ENCODE data around the gene LYRM2. TPM values are rescaled to one million over a fixed set of nuclear protein-coding genes. Genes with fewer than 3 reads are reported as not detected.

Gene LYRM2
- total and polyA plus RNA-seq, 2 of the 8 experiments (the other 6 are each of a cell fraction or from before 2014, with no cell fraction given): 7.3 to 25.7 TPM

- H3K4me1 ChIP-seq (replicated peaks in 1 of 4; ENCODE audit: control insufficient read depth in 3 of 4, insufficient read depth in 4 of 4, low read length in 3 of 4): no peaks in the 10 kb centered on the region
- no peak overlapping the region for H4K8ac ChIP-seq (ENCODE audit: extremely low read depth, insufficient read depth, low read length)
- no peak overlapping the region for H3K23ac ChIP-seq (ENCODE audit: insufficient read length)
- H2BK15ac ChIP-seq (ENCODE audit: low read length): no peak overlapping the region
- no peak overlapping the region for H3K4ac ChIP-seq (replicated peaks; ENCODE audit: insufficient read length, low read depth, low read length)
- no peaks in the 10 kb centered on the region for H4K20me1 ChIP-seq (replicated peaks in 1 of 2; ENCODE audit: control insufficient read depth in 1 of 2, insufficient read depth in 2 of 2, low read length in 2 of 2)
- no peaks in the 10 kb centered on the region for H3K79me1 ChIP-seq (ENCODE audit: low read depth, low read length)
- ChIA-PET CTCF (ENCODE audit: partially characterized antibody) (interaction anchor here (0.9 to 1.5 kb wide), 4 partner anchors 15 to 198 kb away, joined by 3 read pairs; no protein-coding TSS in a partner anchor), POLR2A (ENCODE audit: partially characterized antibody) (no interaction called here)
- H3K56ac ChIP-seq (replicated peaks; ENCODE audit: insufficient read length, low read depth, low read length): no peak overlapping the region
- H3K9ac ChIP-seq (replicated peaks in 1 of 4; ENCODE audit: extremely low read depth in 1 of 4, low read depth in 3 of 4, low read length in 3 of 4): no peak overlapping the region
- no peaks in the 10 kb centered on the region for H3K23me2 ChIP-seq (ENCODE audit: low read depth, low read length)
- DNase-seq (ENCODE audit: low read depth in 1 of 2, low spot score in 2 of 2) (no peak), FAIRE-seq (no peak)
- peaks cover 0 to 2% (median 0%) of the 10 kb centered on the region in 4 experiments; a peak in 2 of 8 replicates for H3K36me3 ChIP-seq (ENCODE audit: control insufficient read depth in 2 of 4, insufficient read depth in 4 of 4, low read length in 3 of 4)
- no peak overlapping the region for H3K4me3 ChIP-seq (ENCODE audit: extremely low read depth in 1 of 4, insufficient read depth in 2 of 4, low read depth in 3 of 4, low read length in 4 of 4)
- no peaks in the 10 kb centered on the region for H3K79me2 ChIP-seq (ENCODE audit: control insufficient read depth in 1 of 2, insufficient read depth in 2 of 2, low read length in 2 of 2)
- no peak overlapping the region for H3K18ac ChIP-seq (ENCODE audit: extremely low read depth, low read length)
- no peak overlapping the region for H2BK12ac ChIP-seq (ENCODE audit: low read depth, low read length)
- no peak overlapping the region for H2AK5ac ChIP-seq (ENCODE audit: low read depth, low read length)
- no peak overlapping the region for H4K91ac ChIP-seq (replicated peaks; ENCODE audit: insufficient read length, low read length)
- no peak overlapping the region for H3K14ac ChIP-seq (ENCODE audit: insufficient read length)
- no peaks in the 10 kb centered on the region for H3K9me3 ChIP-seq (ENCODE audit: insufficient read depth in 2 of 2, low read depth in 1 of 2, low read length in 1 of 2)
- no peak overlapping the region for H2BK120ac ChIP-seq (replicated peaks; ENCODE audit: low read depth, low read length)
- H3K27me3 ChIP-seq (replicated peaks in 1 of 4; ENCODE audit: control insufficient read depth in 3 of 4, extremely low read depth in 1 of 4, insufficient read depth in 3 of 4, low read length in 3 of 4): no peaks in the 10 kb centered on the region
- no peak overlapping the region for H3K27ac ChIP-seq (ENCODE audit: low read depth, low read length)
- no peak overlapping the region for H4K5ac ChIP-seq (ENCODE audit: insufficient read length, low read depth, low read length)
- H2BK20ac ChIP-seq (ENCODE audit: low read length): no peak overlapping the region
- WGBS, 2 experiments (ENCODE audit: extremely low coverage in 1 of 2, insufficient coverage in 1 of 2, insufficient read length in 1 of 2, insufficient replicate concordance in 2 of 2, low coverage in 1 of 2, low lambda C conversion rate in 2 of 2, missing lambda C conversion rate in 1 of 2): 89% methylated on average over 9 of the region's 9 CpGs; no CpG with 5 or more reads in 1 of the 2 experiments
- H3K4me2 ChIP-seq (ENCODE audit: insufficient read depth in 1 of 2, low read depth in 2 of 2, low read length in 2 of 2): no peak overlapping the region
- no peak overlapping the region for H2AFZ ChIP-seq (ENCODE audit: low read length)
- no peak overlapping the region for H2BK5ac ChIP-seq (ENCODE audit: low read depth, low read length)
- TF ChIP-seq CEBPB (IDR thresholded peaks at IDR 0.05; ENCODE audit: low read depth, low read length): no peak
- no peak for TF ChIP-seq POLR2AphosphoS5 (IDR thresholded peaks at IDR 0.05; ENCODE audit: low read depth, low read length)
- TF ChIP-seq FOSL1 (IDR thresholded peaks at IDR 0.05; ENCODE audit: insufficient read depth, low read depth, low read length): no peak
- TF ChIP-seq EGR1 (IDR thresholded peaks at IDR 0.05; ENCODE audit: borderline replicate concordance, low read depth, low read length): no peak
- TF ChIP-seq SRF (IDR thresholded peaks at IDR 0.05; ENCODE audit: low read depth, low read length): no peak
- no peak for TF ChIP-seq EZH2 (IDR thresholded peaks at IDR 0.05; ENCODE audit: low read depth, low read length, severe bottlenecking)
- TF ChIP-seq, protein P1, sequence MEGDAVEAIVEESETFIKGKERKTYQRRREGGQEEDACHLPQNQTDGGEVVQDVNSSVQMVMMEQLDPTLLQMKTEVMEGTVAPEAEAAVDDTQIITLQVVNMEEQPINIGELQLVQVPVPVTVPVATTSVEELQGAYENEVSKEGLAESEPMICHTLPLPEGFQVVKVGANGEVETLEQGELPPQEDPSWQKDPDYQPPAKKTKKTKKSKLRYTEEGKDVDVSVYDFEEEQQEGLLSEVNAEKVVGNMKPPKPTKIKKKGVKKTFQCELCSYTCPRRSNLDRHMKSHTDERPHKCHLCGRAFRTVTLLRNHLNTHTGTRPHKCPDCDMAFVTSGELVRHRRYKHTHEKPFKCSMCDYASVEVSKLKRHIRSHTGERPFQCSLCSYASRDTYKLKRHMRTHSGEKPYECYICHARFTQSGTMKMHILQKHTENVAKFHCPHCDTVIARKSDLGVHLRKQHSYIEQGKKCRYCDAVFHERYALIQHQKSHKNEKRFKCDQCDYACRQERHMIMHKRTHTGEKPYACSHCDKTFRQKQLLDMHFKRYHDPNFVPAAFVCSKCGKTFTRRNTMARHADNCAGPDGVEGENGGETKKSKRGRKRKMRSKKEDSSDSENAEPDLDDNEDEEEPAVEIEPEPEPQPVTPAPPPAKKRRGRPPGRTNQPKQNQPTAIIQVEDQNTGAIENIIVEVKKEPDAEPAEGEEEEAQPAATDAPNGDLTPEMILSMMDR (IDR thresholded peaks at IDR 0.05; ENCODE audit: control extremely low read depth in 1 of 3, insufficient read depth in 1 of 3, low read depth in 1 of 3, low read length in 3 of 3): no peak
- TF ChIP-seq TAF1 (IDR thresholded peaks at IDR 0.05; ENCODE audit: low read depth, low read length): no peak
- TF ChIP-seq PHF8 (conservative IDR thresholded peaks at IDR 0.05; ENCODE audit: low read depth, low read length): no peak
- no peak for TF ChIP-seq BCL11A (IDR thresholded peaks at IDR 0.05; ENCODE audit: low read depth in 2 of 2, low read length in 2 of 2)
These were observed 8.1 kb downstream of the LYRM2 start for GRCh38 chr6:89630488-89630887.
